ENCODE data around the gene PHRF1. TPM values are rescaled to one million over a fixed set of nuclear protein-coding genes. Genes with fewer than 3 reads are reported as not detected.

The PHRF1 gene
- total and polyA plus RNA-seq, 2 of the 4 experiments (the other 2 are of a cell fraction), result 10.9 to 17.5 TPM

GRCh38 chr11:641806-642370 lies 65.6 kb downstream of the PHRF1 start:
- TF ChIP-seq CHD1 (IDR thresholded peaks at IDR 0.05; ENCODE audit: low read depth, low read length) (no peak), BHLHE40 (IDR thresholded peaks at IDR 0.05; ENCODE audit: low read depth, low read length) (no peak)
- TF ChIP-seq, protein P1, sequence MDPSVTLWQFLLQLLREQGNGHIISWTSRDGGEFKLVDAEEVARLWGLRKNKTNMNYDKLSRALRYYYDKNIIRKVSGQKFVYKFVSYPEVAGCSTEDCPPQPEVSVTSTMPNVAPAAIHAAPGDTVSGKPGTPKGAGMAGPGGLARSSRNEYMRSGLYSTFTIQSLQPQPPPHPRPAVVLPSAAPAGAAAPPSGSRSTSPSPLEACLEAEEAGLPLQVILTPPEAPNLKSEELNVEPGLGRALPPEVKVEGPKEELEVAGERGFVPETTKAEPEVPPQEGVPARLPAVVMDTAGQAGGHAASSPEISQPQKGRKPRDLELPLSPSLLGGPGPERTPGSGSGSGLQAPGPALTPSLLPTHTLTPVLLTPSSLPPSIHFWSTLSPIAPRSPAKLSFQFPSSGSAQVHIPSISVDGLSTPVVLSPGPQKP (IDR thresholded peaks at IDR 0.05; ENCODE audit: borderline replicate concordance, low read depth, low read length), result no peak
- Histone ChIP-seq H2BK20ac (ENCODE audit: low read depth, low read length) (no peak overlapping the region), H3K79me1 (ENCODE audit: low read depth in 1 of 2, low read length in 2 of 2) (no peaks in the 10 kb centered on the region), H4K5ac (ENCODE audit: low read depth, low read length) (no peak overlapping the region), H2BK5ac (ENCODE audit: low read depth, low read length, poor library complexity, severe bottlenecking) (no peak overlapping the region), H3K4me1 (ENCODE audit: control insufficient read depth, insufficient read depth, low read length) (peaks cover 8% of the 10 kb centered on the region; the same call in 1 of the 2 replicates), H4K8ac (ENCODE audit: low read depth in 2 of 2, low read length in 2 of 2) (no peak overlapping the region), H3K4me3 (ENCODE audit: insufficient read depth, low read depth, low read length) (no peak overlapping the region), H2BK15ac (ENCODE audit: low read depth, low read length) (no peak overlapping the region), H3K27ac (ENCODE audit: insufficient read depth, low read length) (no peak overlapping the region), H4K91ac (ENCODE audit: insufficient read depth, low read depth, low read length) (no peak overlapping the region), H3K9me3 (ENCODE audit: control insufficient read depth, insufficient read depth, low read length) (no peaks in the 10 kb centered on the region), H3K23ac (ENCODE audit: low read depth, low read length) (no peak overlapping the region), H2AK9ac (replicated peaks; ENCODE audit: low read depth, low read length, poor library complexity) (no peak overlapping the region), H3K14ac (replicated peaks; ENCODE audit: low read depth, low read length) (no peak overlapping the region), H3K9me1 (ENCODE audit: insufficient read depth, low read length) (no peaks in the 10 kb centered on the region), H4K20me1 (ENCODE audit: insufficient read depth, low read length) (peaks cover 27% of the 10 kb centered on the region), H3K9ac (ENCODE audit: low read depth, low read length) (no peak overlapping the region), H3K36me3 (ENCODE audit: control insufficient read depth, insufficient read depth, low read length) (peaks cover 22% of the 10 kb centered on the region), H3K4ac (ENCODE audit: low read depth, low read length) (no peak overlapping the region), H3K56ac (ENCODE audit: extremely low read depth, insufficient read depth, low read length) (no peak overlapping the region), H3K18ac (ENCODE audit: low read depth, low read length) (no peak overlapping the region), H2AFZ (replicated peaks; ENCODE audit: low read length, poor library complexity) (no peak overlapping the region), H2AK5ac (ENCODE audit: low read depth, low read length) (no peak overlapping the region), H3K4me2 (ENCODE audit: low read depth, low read length) (no peak overlapping the region), H2BK120ac (ENCODE audit: low read depth, low read length) (no peak overlapping the region), H3K27me3 (ENCODE audit: control insufficient read depth, insufficient read depth, low read length) (peaks cover 14% of the 10 kb centered on the region; the same call in 1 of the 2 replicates)
- intact Hi-C loops (cut with micrococcal nuclease), result no loop called here
- ATAC-seq (ENCODE audit: low read depth), result no peak
- 80% methylated on average over 6 of the region's 19 CpGs; no CpG with 5 or more reads in 1 of the 2 experiments for WGBS, 2 experiments (ENCODE audit: extremely low coverage in 2 of 2, insufficient read length in 1 of 2)
- POLR2A ChIA-PET (ENCODE audit: unreplicated experiment), result no interaction called here
- CTCF ChIA-PET, result no interaction called here
- dilution Hi-C loops (cut with HindIII; ENCODE audit: low sequenced_read_pairs, unreplicated experiment), result no loop called here
- in situ Hi-C loops (cut with MboI; ENCODE audit: low sequenced_read_pairs), result no loop called here
- no peak for DNase-seq
- BruUV-seq (replicated peaks), result no TSS peak

Measured in IMR-90 (cell line).